OCI-LY1 (cell line): ENCODE data around the gene LYZL2.

Source experiments
- H2AFZ ChIP-seq: fragments of 200-600 bp; sonication (generic), shearing (Covaris generic); 2 replicates; pipeline ENCODE4 v1.6.0; 2014; ENCODE audit warnings: antibody characterized with exemption, mild to moderate bottlenecking, low read length
- H3F3A ChIP-seq: fragments of 200-600 bp; sonication (generic), shearing (Covaris generic); 2 replicates; pipeline ENCODE4 v1.6.0; 2014; ENCODE audit warnings: mild to moderate bottlenecking, antibody characterized with exemption, low read length, moderate library complexity; ENCODE audit not compliant: insufficient read depth
- H3K27ac ChIP-seq: fragments of 200-600 bp; sonication (generic); 2 replicates; pipeline ENCODE4 v1.5.1; 2014; ENCODE audit warnings: low read length, mixed run types, mild to moderate bottlenecking, low read depth; ENCODE audit not compliant: poor library complexity, severe bottlenecking
- H3K27me3 ChIP-seq: fragments of 200-600 bp; sonication (generic); 2 replicates; pipeline ENCODE4 v1.6.0; 2014; ENCODE audit warnings: antibody characterized with exemption, mild to moderate bottlenecking, low read length, moderate library complexity; ENCODE audit not compliant: insufficient read depth
- H3K36me3 ChIP-seq: fragments of 200-600 bp; sonication (generic); 2 replicates; pipeline ENCODE4 v1.6.1; 2014; ENCODE audit warnings: mild to moderate bottlenecking, antibody characterized with exemption, low read length, moderate library complexity, mixed read lengths; ENCODE audit not compliant: insufficient read depth
- H3K4me1 ChIP-seq: fragments of 200-600 bp; sonication (generic); 2 replicates; pipeline ENCODE4 v1.5.1; 2014; ENCODE audit warnings: mild to moderate bottlenecking, low read length, moderate library complexity; ENCODE audit not compliant: insufficient read depth, severe bottlenecking
- H3K4me2 ChIP-seq: fragments of 200-600 bp; sonication (generic), shearing (Covaris generic); 2 replicates; pipeline ENCODE4 v1.6.1; 2014; ENCODE audit warnings: low read length
- H3K4me3 ChIP-seq: fragments of 200-600 bp; sonication (generic); 2 replicates; pipeline ENCODE4 v1.5.1; 2014; ENCODE audit warnings: low read length, low read depth, mild to moderate bottlenecking, mixed read lengths; ENCODE audit not compliant: poor library complexity, severe bottlenecking
- H3K79me2 ChIP-seq: fragments of 200-600 bp; shearing (Covaris generic); 2 replicates; pipeline ENCODE4 v1.6.1; 2016; ENCODE audit warnings: mixed run types, low read length, mixed read lengths; ENCODE audit not compliant: insufficient read depth
- H3K9ac ChIP-seq: fragments of 200-600 bp; sonication (generic), shearing (Covaris generic); 2 replicates; pipeline ENCODE4 v1.6.1; 2014; ENCODE audit warnings: mild to moderate bottlenecking, low read length, mixed read lengths
- H3K9me2 ChIP-seq: fragments of 200-600 bp; sonication (generic), shearing (Covaris generic); 2 replicates; pipeline ENCODE4 v1.6.1; 2014; ENCODE audit warnings: low read depth, mild to moderate bottlenecking, low read length, mixed read lengths
- H3K9me3 ChIP-seq: fragments of 200-600 bp; shearing (Covaris generic); 2 replicates; pipeline ENCODE4 v1.6.1; 2014; ENCODE audit warnings: low read length, mixed read lengths
- H4K20me1 ChIP-seq: fragments of 200-600 bp; sonication (generic), shearing (Covaris generic); 2 replicates; pipeline ENCODE4 v1.6.0; 2016; ENCODE audit warnings: mild to moderate bottlenecking, low read length; ENCODE audit not compliant: insufficient read depth
- EZH2 ChIP-seq: fragments of 200-600 bp; sonication (generic), shearing (Covaris generic); IDR thresholded peaks from 2 replicates; pipeline ENCODE4 v1.8.0; 2017; ENCODE audit warnings: borderline replicate concordance, mixed run types, mild to moderate bottlenecking, antibody characterized with exemption, low read length, moderate library complexity, mixed read lengths
- TF ChIP-seq, protein P1 (sequence below): fragments of 200-600 bp; sonication (generic), shearing (Covaris generic); IDR thresholded peaks from 2 replicates; pipeline ENCODE4 v1.5.1; 2017; ENCODE audit warnings: mild to moderate bottlenecking, antibody characterized with exemption, low read length, moderate library complexity, mixed read lengths

Gene LYZL2

DNA sequence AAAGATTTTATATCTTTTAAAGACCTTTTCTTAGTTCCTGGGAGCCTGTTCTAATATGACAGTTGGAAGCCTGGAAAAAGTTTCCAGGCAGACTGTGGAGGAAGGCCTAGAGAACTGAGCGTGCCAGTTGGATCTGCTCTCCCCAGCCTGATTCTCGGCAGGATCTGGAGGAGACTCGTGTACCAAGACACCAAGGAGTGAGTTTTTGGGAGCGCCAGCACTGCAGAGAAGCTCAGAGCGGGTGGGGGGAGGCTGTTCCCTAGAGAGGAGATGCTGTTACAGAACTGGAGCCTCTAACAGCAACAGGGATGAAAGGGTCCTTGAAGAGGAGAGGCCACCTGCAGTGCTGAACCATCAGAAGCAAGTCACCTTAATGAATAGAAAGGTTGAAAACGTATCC is 52.9 kb downstream of the LYZL2 start:
- Histone ChIP-seq H3K4me2 (no peak overlapping the region), H3K36me3 (no peaks in the 10 kb centered on the region), H3K9me2 (no peaks in the 10 kb centered on the region), H3K27ac (no peak overlapping the region), H3K79me2 (no peaks in the 10 kb centered on the region), H3K27me3 (0 out of 2 replicates have a peak, but pooled peaks cover 3% of the 10 kb centered on the region), H3K4me3 (no peak overlapping the region), H2AFZ (no peak overlapping the region), H3K4me1 (peaks cover 14% of the 10 kb centered on the region), H3K9me3 (no peaks in the 10 kb centered on the region), H4K20me1 (no peaks in the 10 kb centered on the region), H3K9ac (no peak overlapping the region), H3F3A (no peaks in the 10 kb centered on the region)
- TF ChIP-seq, protein P1, sequence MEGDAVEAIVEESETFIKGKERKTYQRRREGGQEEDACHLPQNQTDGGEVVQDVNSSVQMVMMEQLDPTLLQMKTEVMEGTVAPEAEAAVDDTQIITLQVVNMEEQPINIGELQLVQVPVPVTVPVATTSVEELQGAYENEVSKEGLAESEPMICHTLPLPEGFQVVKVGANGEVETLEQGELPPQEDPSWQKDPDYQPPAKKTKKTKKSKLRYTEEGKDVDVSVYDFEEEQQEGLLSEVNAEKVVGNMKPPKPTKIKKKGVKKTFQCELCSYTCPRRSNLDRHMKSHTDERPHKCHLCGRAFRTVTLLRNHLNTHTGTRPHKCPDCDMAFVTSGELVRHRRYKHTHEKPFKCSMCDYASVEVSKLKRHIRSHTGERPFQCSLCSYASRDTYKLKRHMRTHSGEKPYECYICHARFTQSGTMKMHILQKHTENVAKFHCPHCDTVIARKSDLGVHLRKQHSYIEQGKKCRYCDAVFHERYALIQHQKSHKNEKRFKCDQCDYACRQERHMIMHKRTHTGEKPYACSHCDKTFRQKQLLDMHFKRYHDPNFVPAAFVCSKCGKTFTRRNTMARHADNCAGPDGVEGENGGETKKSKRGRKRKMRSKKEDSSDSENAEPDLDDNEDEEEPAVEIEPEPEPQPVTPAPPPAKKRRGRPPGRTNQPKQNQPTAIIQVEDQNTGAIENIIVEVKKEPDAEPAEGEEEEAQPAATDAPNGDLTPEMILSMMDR: no peak
- no peak for TF ChIP-seq EZH2

- Histone ChIP-seq H3K79me2 (no peaks in the 10 kb centered on the region), H3K9ac (no peak overlapping the region), H2AFZ (no peak overlapping the region), H4K20me1 (no peaks in the 10 kb centered on the region), H3K9me3 (no peaks in the 10 kb centered on the region), H3F3A (no peaks in the 10 kb centered on the region), H3K4me1 (no peaks in the 10 kb centered on the region), H3K9me2 (no peaks in the 10 kb centered on the region), H3K4me3 (no peak overlapping the region), H3K4me2 (no peak overlapping the region), H3K27me3 (0 out of 2 replicates have a peak, but pooled peaks cover 3% of the 10 kb centered on the region), H3K36me3 (no peaks in the 10 kb centered on the region), H3K27ac (no peak overlapping the region)
- no peak for TF ChIP-seq EZH2
- TF ChIP-seq, protein P1: no peak
Measured at GRCh38 chr10:30574432-30574796, 55.1 kb downstream of the LYZL2 start.

DNA sequence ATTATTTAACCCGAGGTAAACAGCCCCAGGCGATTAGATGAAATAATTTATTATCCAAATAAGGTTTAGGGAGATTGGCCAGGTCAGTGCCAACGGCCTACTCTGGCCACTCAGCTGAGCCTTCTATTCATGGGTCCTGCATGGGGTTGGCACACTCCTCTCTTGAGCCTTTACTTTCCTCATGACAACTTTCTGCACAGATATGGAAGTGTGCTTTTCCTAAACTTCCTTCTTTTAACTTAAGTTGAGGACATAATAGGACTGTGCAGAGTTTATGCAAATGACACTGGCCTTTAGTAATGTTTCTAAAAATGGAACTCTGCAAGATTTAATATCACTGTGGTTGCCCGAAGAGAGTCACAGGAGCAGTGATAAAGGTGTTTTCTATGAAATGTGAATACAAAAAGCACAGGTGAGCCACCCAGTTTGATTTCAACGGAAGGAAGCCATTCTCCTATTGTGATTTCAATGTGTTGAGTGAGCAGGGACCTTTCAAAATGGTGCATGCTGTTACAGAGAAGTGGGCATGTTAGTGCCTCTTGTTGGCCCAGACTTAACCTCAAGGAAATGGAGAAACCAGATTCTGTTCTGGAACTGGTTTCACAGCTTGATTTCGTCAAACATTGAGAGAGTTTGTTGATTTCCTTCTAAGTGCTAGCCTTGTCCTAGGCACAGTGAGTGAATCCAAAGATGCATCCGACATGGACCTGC is 55.7 kb downstream of the LYZL2 start:
- no peaks in the 10 kb centered on the region for H3F3A ChIP-seq
- H3K4me2 ChIP-seq: no peak overlapping the region
- no peaks in the 10 kb centered on the region for H3K9me2 ChIP-seq
- H3K9me3 ChIP-seq: no peaks in the 10 kb centered on the region
- H3K36me3 ChIP-seq: no peaks in the 10 kb centered on the region
- H3K79me2 ChIP-seq: no peaks in the 10 kb centered on the region
- H3K27ac ChIP-seq: no peak overlapping the region
- TF ChIP-seq, protein P1: no peak
- H3K9ac ChIP-seq: no peak overlapping the region
- H3K27me3 ChIP-seq: 0 out of 2 replicates have a peak, but pooled peaks cover 3% of the 10 kb centered on the region
- H2AFZ ChIP-seq: no peak overlapping the region
- no peaks in the 10 kb centered on the region for H3K4me1 ChIP-seq
- H3K4me3 ChIP-seq: no peak overlapping the region
- H4K20me1 ChIP-seq: no peaks in the 10 kb centered on the region
